HG02938 (cell line): ENCODE data around the gene ERLIN1.

Experiments
- ATAC-seq: cut with Tn5 transposase; IDR thresholded peaks from one replicate; pipeline ENCODE4 v1.9.1; 2021; ENCODE audit warnings: mild to moderate bottlenecking, moderate library complexity; ENCODE audit not compliant: unreplicated experiment

ERLIN1 gene

GRCh38 chr10:100185364-100186252, at the start of gene ERLIN1:
ERLIN1 (minus strand) TSS chr10:100186029; CDS start chr10:100185626, 403 bp downstream.
- ATAC-seq = peak; percentile 69

GRCh38 chr10:100232101-100232500, 46.3 kb upstream of the ERLIN1 start:
- no peak for ATAC-seq

GRCh38 chr10:100229819-100230422, 44.1 kb upstream of the ERLIN1 start:
- no peak for ATAC-seq

GRCh38 chr10:100223879-100224278, 38.0 kb upstream of the ERLIN1 start:
- no peak for ATAC-seq

GRCh38 chr10:100222529-100222928, 36.7 kb upstream of the ERLIN1 start:
- ATAC-seq = no peak

- no peak for ATAC-seq
Observed at GRCh38 chr10:100216006-100216405, 30.2 kb upstream of the ERLIN1 start.

- ATAC-seq = no peak
Observed at GRCh38 chr10:100209303-100209702, 23.5 kb upstream of the ERLIN1 start.

- ATAC-seq = no peak
Observed at GRCh38 chr10:100208276-100208675, 22.4 kb upstream of the ERLIN1 start.

GRCh38 chr10:100204370-100204769, 18.5 kb upstream of the ERLIN1 start:
- no peak for ATAC-seq

- ATAC-seq = no peak
Observed at GRCh38 chr10:100201549-100201948, 15.7 kb upstream of the ERLIN1 start.

- ATAC-seq = no peak
Observed at GRCh38 chr10:100194711-100195110, 8.9 kb upstream of the ERLIN1 start.

GRCh38 chr10:100192350-100192749, 6.5 kb upstream of the ERLIN1 start:
- no peak for ATAC-seq

- peak; percentile 51 for ATAC-seq
Observed at GRCh38 chr10:100186253-100187212, 704 bp upstream of the ERLIN1 start.

GRCh38 chr10:100184840-100185239, 989 bp downstream of the ERLIN1 start:
- ATAC-seq = no peak

- ATAC-seq = no peak
Observed at GRCh38 chr10:100184426-100184825, 1.4 kb downstream of the ERLIN1 start.

GRCh38 chr10:100183481-100183880, 2.3 kb downstream of the ERLIN1 start:
- ATAC-seq = no peak

GRCh38 chr10:100182908-100183307, 2.9 kb downstream of the ERLIN1 start:
- no peak for ATAC-seq

GRCh38 chr10:100182281-100182680, 3.5 kb downstream of the ERLIN1 start:
- ATAC-seq = no peak

GRCh38 chr10:100175875-100176274, 10.0 kb downstream of the ERLIN1 start:
- no peak for ATAC-seq

GRCh38 chr10:100174699-100175677, 10.8 kb downstream of the ERLIN1 start:
- peak; percentile 86 for ATAC-seq
